ENCODE measurements around the gene CYB561. TPM values are rescaled to one million over a fixed set of nuclear protein-coding genes. Genes with fewer than 3 reads are reported as not detected.

CYB561 gene
- total and polyA plus RNA-seq, 2 experiments from 2014 or later = 13.7 to 30.9 TPM

DNA sequence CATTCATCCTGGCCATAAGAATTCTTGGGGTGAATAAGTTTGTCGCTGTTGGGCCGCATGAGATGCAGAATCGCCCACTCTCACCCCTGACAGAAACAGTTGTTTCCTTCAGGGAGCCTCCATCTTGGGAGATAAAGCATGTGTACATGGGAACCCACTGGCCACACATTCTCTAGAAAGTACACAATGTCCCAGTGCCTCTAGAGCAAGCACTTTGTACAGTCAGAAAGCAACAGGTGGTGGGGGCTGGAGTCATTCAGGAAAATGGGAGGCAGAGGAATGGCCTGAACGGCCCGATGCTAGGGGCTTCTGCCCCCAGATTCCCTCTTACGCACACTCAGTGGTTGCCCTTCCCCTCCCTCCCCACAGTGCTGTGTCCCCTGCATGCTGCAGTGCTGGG lies 46.8 kb upstream of the CYB561 start (continued):
- TF ChIP-seq, protein P1, sequence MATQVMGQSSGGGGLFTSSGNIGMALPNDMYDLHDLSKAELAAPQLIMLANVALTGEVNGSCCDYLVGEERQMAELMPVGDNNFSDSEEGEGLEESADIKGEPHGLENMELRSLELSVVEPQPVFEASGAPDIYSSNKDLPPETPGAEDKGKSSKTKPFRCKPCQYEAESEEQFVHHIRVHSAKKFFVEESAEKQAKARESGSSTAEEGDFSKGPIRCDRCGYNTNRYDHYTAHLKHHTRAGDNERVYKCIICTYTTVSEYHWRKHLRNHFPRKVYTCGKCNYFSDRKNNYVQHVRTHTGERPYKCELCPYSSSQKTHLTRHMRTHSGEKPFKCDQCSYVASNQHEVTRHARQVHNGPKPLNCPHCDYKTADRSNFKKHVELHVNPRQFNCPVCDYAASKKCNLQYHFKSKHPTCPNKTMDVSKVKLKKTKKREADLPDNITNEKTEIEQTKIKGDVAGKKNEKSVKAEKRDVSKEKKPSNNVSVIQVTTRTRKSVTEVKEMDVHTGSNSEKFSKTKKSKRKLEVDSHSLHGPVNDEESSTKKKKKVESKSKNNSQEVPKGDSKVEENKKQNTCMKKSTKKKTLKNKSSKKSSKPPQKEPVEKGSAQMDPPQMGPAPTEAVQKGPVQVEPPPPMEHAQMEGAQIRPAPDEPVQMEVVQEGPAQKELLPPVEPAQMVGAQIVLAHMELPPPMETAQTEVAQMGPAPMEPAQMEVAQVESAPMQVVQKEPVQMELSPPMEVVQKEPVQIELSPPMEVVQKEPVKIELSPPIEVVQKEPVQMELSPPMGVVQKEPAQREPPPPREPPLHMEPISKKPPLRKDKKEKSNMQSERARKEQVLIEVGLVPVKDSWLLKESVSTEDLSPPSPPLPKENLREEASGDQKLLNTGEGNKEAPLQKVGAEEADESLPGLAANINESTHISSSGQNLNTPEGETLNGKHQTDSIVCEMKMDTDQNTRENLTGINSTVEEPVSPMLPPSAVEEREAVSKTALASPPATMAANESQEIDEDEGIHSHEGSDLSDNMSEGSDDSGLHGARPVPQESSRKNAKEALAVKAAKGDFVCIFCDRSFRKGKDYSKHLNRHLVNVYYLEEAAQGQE (IDR thresholded peaks at IDR 0.05; ENCODE audit: unreplicated experiment) = no peak

DNA sequence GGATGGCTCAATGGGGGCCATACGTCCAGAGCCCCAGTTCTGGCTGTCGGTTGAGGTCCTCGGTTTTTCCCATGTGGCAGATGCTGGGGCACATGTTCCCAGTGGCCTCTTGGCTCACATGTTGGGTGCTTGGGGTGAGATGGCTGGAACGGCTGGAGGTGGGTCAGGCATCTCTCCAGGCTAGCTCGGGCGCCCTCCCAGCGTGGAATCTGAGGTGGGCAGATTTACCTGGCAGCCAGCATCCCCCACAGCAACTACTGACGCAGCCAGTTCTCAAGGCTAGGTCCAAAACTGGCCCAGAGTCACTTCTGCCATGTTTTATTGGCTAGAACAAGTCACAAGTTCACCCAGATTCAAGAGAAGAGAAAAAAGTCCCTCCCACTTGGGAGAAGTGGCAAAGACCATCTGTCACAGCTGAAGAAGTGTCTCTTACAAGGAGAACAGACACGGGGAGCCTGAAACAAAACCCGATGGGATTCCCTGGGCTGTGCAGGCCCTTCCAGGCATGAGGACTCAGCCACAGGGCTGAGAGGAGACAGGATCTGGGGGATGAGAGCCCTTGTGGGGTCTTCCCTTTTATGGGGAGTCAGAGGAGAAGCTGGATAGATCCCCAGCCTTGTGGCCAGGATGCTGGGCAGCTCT lies 46.0 kb upstream of the CYB561 start:
- Histone ChIP-seq H3K9me2 (ENCODE audit: insufficient read depth) (no peaks in the 10 kb centered on the region), H2AFZ (no peak overlapping the region), H3K27me3 (ENCODE audit: insufficient read depth) (no peaks in the 10 kb centered on the region), H3K4me1 (ENCODE audit: insufficient read depth) (no peaks in the 10 kb centered on the region), H3K79me2 (replicated peaks; ENCODE audit: insufficient read depth) (no peaks in the 10 kb centered on the region), H3K4me3 (no peak overlapping the region), H3K4me2 (no peak overlapping the region), H3K36me3 (ENCODE audit: insufficient read depth) (no peaks in the 10 kb centered on the region), H3F3A (replicated peaks; ENCODE audit: low read depth) (no peaks in the 10 kb centered on the region), H4K20me1 (replicated peaks; ENCODE audit: insufficient read depth) (no peaks in the 10 kb centered on the region), H3K27ac (ENCODE audit: low read depth) (no peak overlapping the region)
- no peak overlapping the region for H3K4me3 Mint-ChIP-seq
- H3K27ac Mint-ChIP-seq = no peak overlapping the region
- no peaks in the 10 kb centered on the region for H3K9me3 Mint-ChIP-seq
- no peaks in the 10 kb centered on the region; the same call in 2 of the 3 replicates for H3K36me3 Mint-ChIP-seq (ENCODE audit: low read depth)
- ATAC-seq (no peak), DNase-seq (ENCODE audit: low spot score) (no peak)
- H3K27me3 Mint-ChIP-seq (ENCODE audit: insufficient read depth, low read depth, poor library complexity) = peaks cover 2% of the 10 kb centered on the region
- TF ChIP-seq CREB1 (CRISPR knock-in tag; IDR thresholded peaks at IDR 0.05; ENCODE audit: low read depth) (no peak), ZNF331 (CRISPR knock-in tag; IDR thresholded peaks at IDR 0.05; ENCODE audit: low read depth) (no peak), EZH2phosphoT487 (IDR thresholded peaks at IDR 0.05; ENCODE audit: unreplicated experiment) (no peak), STAT1 (IDR thresholded peaks at IDR 0.05; ENCODE audit: unreplicated experiment) (no peak), POLR2AphosphoS5 (IDR thresholded peaks at IDR 0.05; ENCODE audit: low read depth) (no peak), JUNB (IDR thresholded peaks at IDR 0.05; ENCODE audit: unreplicated experiment) (no peak), ZNF114 (CRISPR knock-in tag; IDR thresholded peaks at IDR 0.05) (no peak)
- TF ChIP-seq, protein P2, sequence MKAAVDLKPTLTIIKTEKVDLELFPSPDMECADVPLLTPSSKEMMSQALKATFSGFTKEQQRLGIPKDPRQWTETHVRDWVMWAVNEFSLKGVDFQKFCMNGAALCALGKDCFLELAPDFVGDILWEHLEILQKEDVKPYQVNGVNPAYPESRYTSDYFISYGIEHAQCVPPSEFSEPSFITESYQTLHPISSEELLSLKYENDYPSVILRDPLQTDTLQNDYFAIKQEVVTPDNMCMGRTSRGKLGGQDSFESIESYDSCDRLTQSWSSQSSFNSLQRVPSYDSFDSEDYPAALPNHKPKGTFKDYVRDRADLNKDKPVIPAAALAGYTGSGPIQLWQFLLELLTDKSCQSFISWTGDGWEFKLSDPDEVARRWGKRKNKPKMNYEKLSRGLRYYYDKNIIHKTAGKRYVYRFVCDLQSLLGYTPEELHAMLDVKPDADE (IDR thresholded peaks at IDR 0.05) = no peak
- TF ChIP-seq, protein P3, sequence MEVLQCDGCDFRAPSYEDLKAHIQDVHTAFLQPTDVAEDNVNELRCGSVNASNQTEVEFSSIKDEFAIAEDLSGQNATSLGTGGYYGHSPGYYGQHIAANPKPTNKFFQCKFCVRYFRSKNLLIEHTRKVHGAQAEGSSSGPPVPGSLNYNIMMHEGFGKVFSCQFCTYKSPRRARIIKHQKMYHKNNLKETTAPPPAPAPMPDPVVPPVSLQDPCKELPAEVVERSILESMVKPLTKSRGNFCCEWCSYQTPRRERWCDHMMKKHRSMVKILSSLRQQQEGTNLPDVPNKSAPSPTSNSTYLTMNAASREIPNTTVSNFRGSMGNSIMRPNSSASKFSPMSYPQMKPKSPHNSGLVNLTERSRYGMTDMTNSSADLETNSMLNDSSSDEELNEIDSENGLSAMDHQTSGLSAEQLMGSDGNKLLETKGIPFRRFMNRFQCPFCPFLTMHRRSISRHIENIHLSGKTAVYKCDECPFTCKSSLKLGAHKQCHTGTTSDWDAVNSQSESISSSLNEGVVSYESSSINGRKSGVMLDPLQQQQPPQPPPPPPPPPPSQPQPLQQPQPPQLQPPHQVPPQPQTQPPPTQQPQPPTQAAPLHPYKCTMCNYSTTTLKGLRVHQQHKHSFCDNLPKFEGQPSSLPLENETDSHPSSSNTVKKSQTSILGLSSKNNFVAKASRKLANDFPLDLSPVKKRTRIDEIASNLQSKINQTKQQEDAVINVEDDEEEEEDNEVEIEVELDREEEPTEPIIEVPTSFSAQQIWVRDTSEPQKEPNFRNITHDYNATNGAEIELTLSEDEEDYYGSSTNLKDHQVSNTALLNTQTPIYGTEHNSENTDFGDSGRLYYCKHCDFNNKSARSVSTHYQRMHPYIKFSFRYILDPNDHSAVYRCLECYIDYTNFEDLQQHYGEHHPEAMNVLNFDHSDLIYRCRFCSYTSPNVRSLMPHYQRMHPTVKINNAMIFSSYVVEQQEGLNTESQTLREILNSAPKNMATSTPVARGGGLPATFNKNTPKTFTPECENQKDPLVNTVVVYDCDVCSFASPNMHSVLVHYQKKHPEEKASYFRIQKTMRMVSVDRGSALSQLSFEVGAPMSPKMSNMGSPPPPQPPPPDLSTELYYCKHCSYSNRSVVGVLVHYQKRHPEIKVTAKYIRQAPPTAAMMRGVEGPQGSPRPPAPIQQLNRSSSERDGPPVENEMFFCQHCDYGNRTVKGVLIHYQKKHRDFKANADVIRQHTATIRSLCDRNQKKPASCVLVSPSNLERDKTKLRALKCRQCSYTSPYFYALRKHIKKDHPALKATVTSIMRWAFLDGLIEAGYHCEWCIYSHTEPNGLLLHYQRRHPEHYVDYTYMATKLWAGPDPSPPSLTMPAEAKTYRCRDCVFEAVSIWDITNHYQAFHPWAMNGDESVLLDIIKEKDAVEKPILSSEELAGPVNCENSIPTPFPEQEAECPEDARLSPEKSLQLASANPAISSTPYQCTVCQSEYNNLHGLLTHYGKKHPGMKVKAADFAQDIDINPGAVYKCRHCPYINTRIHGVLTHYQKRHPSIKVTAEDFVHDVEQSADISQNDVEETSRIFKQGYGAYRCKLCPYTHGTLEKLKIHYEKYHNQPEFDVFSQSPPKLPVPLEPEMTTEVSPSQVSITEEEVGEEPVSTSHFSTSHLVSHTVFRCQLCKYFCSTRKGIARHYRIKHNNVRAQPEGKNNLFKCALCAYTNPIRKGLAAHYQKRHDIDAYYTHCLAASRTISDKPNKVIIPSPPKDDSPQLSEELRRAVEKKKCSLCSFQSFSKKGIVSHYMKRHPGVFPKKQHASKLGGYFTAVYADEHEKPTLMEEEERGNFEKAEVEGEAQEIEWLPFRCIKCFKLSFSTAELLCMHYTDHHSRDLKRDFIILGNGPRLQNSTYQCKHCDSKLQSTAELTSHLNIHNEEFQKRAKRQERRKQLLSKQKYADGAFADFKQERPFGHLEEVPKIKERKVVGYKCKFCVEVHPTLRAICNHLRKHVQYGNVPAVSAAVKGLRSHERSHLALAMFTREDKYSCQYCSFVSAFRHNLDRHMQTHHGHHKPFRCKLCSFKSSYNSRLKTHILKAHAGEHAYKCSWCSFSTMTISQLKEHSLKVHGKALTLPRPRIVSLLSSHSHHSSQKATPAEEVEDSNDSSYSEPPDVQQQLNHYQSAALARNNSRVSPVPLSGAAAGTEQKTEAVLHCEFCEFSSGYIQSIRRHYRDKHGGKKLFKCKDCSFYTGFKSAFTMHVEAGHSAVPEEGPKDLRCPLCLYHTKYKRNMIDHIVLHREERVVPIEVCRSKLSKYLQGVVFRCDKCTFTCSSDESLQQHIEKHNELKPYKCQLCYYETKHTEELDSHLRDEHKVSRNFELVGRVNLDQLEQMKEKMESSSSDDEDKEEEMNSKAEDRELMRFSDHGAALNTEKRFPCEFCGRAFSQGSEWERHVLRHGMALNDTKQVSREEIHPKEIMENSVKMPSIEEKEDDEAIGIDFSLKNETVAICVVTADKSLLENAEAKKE (CRISPR knock-in tag; IDR thresholded peaks at IDR 0.05) = no peak
- TF ChIP-seq, protein P4, sequence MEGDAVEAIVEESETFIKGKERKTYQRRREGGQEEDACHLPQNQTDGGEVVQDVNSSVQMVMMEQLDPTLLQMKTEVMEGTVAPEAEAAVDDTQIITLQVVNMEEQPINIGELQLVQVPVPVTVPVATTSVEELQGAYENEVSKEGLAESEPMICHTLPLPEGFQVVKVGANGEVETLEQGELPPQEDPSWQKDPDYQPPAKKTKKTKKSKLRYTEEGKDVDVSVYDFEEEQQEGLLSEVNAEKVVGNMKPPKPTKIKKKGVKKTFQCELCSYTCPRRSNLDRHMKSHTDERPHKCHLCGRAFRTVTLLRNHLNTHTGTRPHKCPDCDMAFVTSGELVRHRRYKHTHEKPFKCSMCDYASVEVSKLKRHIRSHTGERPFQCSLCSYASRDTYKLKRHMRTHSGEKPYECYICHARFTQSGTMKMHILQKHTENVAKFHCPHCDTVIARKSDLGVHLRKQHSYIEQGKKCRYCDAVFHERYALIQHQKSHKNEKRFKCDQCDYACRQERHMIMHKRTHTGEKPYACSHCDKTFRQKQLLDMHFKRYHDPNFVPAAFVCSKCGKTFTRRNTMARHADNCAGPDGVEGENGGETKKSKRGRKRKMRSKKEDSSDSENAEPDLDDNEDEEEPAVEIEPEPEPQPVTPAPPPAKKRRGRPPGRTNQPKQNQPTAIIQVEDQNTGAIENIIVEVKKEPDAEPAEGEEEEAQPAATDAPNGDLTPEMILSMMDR (conservative IDR thresholded peaks at IDR 0.05; ENCODE audit: low read depth in 2 of 2) = no peak
- H3K4me1 Mint-ChIP-seq = peaks cover 4% of the 10 kb centered on the region; the same call in 1 of the 3 replicates

Measured in GM23338 (cell line).